Measurements from ENCODE around the gene ABHD17A.
A peak's percentile ranks its signal among the peaks of the same experiment; 100 is the strongest.

The ABHD17A gene

DNA sequence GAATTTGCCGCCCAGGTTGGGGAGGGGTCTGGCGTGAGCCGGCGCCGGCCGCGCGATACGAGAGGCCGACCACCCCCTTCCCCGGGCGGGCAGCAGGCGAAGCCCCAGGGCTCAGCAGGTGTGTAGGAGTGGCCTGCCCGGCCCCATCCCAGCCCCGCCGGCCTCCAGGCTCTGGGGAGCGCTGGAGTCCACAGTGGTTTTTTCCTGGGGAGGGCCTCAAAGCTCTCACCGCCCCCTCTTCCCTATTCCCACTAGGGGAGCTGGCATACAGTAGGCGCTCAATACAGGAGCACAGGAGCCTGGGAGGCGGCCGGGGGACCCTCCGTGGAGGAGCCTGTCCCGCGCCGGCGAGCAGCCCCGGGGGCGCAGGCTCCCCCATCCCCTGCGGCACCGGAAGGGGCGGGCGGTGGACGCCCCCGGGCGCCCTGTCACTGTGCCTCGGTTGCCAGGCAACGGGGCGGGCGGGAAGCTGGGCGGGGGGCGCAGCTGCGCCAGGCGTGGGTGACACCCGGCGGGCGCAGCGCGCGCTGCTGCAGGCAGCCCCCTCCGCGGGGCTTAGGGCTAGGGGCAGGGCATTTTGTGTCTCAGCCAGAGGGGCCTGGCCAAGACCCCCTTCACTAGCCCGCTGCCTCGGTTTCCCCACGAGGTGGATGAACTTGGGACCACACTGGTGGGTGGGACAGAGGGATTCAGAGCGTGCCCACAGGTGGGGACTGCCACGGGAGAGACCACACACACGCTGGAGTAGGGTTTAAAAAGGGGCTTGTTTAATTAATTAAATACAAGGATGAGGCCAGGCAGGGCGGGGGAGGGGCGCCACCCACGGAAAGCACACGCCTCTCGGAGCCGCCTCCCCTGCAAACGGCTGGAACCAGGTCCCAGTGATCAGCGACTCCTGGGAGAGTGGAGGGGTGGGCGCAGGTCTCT, 33.4 kb downstream of the ABHD17A start:
- peak; percentile 31 to 50 (median 34) for DNase-seq

DNA sequence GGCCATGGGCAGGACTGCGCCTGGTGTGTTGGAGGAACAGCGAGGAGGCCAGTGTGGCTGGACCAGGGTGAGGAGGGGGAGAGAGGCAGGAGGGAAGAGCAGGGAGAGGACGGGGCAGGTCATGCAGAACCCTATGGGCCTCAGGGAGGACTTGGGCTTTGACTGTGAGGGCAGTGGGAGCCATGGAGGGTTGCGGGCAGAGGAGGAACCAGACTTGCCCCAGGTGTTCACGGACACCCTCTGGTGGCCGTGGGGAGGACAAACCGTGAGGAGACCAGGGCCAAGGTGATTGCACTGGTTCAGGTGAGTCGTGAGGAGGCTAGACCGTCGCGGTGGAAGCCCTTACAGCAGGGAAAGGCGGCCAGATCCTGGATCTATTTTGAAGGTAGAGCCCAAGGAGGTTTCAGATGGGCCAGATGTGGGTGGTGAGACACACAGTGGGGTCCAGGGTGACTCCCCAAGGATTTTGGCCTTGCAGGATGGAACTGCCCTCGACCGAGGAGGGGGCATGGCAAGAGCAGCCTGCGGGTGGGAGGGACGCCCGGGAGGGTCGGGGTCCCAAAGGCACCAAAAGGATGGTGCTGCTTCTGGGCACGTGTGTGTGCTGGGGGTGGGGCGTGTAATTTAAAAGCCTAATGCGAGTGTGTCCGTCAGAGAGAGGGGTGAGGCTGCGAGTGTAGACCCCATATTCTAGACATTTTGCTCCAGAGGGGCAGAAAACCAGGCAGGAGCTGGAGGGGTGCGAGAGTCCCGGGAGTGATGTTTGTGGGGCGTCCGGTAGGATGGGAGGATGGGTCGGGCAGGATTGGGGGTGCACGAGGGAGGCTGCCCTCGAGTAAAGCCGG, 34.3 kb downstream of the ABHD17A start:
- no peak for DNase-seq

DNA sequence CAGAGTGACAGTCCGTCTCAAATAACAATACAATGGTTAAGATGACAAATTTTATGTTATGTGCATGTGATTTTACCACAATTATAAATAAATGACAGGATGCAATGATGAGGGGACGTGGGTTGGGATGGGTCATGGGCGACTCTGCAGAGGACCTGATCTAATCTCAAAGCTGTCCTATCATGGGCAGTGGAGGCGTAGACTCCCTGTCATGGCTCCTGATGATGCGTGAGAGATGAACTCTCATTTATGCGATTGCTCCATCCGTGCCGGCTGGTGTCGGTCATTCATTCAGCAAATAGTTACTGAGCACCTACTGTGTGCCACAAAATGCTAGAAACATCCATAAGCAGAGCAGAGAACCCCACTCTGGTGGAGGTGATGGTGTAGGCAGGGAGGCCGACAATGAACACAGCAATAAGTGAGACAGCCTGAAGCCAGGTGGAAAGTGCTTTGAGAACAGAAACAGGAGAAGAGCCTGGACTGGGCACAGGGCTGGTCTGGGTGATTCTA, 35.4 kb downstream of the ABHD17A start:
- peak in 2 of 3 donors; percentile 20 to 45 for DNase-seq

DNA sequence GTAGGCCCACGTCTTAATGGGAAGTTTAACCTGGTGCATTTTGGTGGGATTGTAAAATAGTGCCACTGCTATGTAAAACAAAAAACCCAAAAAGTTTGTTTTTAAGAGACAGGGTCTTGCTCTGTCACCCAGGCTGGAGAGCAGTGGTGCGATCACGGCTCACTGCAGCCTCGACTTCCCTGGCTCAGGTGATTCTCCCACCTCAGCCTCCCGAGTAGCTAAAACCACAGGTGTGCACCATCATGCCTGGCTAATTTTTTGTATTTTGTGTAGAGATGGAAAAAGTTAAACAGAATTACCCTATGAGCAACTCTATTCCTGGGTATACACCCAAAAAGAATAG, 36.2 kb downstream of the ABHD17A start:
- no peak for DNase-seq

DNA sequence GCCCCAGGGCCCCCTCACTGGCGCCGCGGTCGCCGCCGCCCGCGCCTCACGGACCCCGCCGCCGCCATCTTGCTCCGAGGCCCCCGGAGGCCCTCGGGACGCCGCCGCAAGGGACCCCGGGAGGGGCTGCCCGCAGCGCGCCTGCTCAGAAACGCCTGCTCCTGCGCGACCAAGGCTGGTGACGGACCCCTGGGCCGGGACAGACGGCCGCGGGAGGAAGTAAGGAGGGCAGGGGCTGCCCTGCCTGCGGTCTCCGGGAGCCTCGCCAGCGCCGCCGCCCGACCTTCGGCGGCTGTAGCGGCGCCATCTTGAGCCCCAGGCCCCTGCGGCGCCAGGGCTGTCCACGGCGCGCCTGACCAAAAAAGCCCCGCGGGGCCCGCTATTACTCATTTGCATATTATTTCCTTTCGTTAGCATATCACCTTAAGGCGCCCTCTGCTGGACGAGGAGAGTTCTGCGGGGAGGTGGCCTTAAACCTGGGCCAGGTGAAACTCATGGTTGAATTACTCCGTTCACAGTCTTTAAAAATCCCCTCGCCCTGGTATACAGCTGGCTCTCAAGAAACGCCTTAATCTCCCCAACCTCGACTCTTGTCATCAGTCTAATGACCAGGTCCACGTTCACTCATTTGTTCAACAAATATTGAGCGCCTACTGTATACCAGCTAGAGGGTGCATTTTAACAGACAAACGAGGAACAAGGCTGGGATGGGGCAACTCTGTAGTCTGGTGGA, 36.7 kb downstream of the ABHD17A start, which contains the start of gene REXO1:
Gene REXO1, minus strand, starts transcription at position 85 of the 733 bp plus-strand sequence. CDS start 125 bp downstream, outside the sequence.
- DNase-seq = peak; percentile 97

DNA sequence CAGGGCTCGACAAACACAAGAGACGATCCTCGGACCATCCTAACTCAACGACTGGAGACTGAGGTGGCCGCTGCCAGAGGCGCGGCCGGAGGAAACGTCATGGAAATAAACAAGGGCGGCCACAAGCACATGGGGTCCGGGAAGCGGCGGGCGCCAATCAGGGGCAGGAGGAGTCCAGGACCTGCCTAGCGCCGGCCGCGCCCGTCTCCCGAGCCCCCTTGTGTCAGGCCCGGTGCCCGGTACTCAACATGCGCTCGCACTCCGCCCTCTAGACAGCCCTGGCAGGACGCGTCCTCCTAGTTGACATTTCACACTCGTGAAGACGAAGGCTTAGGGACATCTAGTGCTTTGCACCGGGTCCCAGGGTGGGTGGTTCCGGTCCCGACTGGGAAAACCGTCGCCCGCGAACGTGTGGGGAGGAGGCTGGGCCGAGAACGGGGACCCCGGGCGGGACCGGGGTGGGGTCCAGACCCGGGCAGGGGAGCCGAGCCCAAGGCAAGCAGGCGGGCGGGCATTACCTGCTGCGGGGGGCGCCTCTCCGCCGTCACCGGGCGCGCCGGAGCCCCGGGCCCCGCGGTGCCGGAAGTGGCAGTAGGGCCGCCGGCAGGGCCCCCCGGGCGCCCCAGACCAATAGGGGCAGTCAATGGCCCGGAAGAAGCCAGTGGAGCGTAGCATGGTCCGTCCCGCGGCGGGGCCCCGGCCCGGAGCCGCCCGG, 37.5 kb downstream of the ABHD17A start:
- DNase-seq = peak; percentile 46 to 68 (median 60)

DNA sequence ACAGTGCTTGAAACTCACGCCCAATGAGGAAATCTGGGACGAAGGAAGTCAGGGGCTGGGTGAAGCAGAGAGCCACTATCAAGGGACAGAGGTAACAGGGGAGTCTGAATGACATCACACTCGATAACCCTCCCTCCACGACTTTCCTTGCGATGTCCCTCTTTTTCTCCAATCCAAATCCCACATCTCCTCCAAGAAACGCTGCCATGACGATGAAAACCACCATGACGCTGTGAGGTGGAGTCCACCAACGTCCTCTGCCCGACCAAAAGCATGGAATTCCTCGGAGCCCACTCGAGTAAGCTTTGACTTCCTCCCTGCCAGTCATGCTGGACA, 38.0 kb downstream of the ABHD17A start:
- peak in 1 of 3 donors; percentile 29 for DNase-seq

DNA sequence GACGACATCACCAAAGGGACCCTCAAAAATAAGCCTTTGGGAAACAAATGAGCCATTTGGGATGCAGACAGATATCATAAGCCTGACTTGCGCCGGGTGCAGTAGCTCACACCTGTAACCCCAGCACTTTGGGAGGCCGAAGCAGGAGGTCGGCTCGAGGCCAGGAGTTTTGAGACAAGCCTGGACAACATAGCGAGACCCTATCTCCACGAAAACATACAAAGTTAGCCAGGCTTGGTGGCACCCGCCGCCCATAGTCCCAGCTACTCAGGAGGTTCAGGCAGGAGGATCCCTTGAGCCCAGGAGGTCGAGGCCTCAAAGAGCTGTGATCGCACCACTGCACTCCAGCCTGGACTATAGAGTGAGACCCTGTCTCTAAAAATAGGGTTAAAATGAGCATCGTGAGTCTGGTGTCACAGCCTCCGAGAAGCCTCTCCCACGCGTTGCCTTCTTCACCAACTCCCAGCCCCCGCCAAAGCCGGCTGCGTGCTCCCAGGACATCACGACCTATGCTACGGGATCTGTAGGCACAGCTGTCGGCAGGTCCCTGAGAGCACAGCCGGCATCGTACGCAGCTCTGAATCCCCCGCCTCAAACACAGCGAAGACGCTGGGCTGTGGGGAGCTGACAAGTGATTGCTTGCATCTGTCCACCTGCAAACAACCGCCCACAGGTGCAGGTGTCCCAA, 38.6 kb downstream of the ABHD17A start:
- no peak for DNase-seq

DNA sequence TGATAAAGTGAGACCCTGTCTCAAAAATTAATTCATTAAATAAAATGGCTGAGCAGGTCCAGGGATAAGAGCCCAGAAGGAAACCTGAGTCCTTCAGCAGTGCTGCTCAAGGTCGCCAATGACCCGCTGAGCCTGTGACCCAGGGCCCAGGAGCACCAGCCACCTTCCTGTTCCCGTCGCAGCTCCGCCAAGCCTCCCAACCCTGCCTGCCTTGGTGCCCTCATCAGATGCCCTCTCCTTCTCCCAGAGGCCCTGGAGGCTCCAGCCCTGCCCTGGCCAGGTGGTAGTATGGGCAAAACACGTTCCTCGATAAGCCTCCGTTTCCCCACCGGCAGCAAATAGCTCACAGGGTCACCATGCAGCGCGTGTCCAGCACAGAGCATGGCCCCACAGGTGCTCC, 39.7 kb downstream of the ABHD17A start:
- no peak for DNase-seq

DNA sequence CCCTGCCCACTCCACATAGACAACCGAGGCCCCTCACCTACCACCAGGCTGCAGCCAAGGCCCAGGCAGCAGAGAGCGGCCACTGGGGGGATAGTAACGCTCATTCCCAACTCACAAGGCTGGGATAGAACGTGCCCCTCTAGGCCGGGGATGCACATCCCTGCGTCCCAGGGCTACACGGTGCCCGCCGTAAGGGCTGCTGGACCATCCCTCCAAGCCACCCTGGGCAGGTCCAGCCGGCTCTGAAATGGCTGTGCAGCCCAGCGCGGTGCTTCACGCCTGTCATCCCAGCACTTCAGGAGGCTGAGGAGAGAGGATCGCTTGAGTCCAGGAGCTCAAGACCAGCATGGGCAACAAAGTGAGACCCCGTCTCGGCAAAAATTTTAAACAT, 40.2 kb downstream of the ABHD17A start:
- no peak for DNase-seq

DNA sequence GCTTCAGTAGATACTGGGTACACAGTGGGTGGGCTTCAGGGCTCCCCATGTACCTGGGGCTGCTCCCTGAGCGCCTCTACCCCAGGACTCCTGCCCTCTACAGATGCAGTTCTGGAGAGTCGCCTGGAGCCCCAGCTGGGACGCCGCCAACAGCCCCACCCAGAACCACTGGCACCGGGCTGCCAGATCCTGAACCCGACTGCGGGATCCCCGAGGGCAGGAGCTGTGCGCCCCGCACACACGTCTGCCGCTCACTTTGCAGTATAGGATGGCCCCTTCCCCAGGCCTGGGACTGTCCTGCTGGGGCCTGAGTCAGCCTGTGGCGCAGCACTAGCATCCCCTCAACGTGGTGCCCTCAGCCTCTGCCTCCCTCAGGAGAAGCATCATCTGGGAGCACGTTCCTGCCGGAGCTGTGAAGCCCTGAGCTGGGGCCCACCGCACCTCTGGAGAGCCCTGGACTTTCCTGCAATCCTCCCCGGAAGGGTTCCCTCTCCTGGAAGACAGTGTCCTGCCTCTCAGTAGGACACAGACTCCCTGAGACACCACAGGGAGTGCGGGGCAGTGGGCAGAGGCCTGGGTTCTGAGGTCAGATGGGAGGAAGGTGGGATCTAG, 40.7 kb downstream of the ABHD17A start:
- DNase-seq = no peak

DNA sequence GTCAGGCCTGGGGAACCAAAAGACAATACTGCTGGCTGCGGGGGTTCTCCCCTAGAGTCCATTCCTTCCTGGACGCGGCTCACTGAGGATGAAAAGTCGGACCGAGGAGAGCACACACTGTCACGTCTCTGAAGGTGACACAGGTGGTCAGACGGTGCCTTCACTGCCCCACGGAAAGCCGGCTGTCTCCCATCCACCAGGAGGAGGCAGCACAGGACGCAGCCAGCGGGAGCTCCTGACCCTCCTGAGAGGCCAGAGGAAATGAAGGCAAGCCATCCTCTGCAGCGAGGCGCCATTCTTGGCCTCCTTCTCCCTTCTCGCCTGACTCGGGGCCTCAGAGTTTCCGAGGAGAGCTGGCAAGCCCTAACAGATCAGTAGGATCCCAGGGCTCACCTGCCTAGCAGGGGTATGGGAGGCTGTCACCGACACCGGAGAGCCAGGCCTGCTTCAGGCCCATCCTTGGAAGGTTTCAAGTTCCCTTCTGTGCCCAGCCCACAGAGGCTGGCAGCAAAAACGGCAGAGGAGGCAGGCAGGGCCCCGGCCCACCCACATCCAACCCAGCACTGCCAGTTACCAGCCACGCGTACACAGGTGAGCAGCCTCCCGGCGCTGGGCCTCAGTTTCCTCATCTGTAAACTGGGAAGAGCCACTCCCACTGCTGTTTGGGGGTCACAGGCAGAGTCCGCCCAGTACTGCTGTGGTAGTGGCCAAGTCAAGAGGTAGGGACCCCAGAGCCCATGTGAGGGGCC, 41.5 kb downstream of the ABHD17A start:
- DNase-seq = no peak

DNA sequence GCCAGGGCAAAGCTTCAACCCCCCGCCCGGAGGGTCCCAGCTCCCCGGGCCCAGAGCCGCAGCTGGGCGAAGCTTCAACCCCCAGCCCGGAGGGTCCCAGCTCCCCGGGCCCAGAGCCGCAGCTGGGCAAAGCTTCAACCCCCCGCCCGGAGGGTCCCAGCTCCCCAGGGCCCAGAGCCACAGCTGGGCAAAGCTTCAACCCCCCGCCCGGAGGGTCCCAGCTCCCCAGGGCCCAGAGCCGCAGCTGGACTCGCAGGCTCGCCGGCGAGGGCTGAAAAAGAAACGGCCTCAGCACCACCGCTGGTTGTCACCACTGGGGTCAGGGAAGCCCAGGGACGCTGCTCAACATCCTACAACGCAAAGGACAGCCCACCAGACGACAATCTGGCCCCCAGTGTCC, 42.2 kb downstream of the ABHD17A start:
- DNase-seq = no peak

DNA sequence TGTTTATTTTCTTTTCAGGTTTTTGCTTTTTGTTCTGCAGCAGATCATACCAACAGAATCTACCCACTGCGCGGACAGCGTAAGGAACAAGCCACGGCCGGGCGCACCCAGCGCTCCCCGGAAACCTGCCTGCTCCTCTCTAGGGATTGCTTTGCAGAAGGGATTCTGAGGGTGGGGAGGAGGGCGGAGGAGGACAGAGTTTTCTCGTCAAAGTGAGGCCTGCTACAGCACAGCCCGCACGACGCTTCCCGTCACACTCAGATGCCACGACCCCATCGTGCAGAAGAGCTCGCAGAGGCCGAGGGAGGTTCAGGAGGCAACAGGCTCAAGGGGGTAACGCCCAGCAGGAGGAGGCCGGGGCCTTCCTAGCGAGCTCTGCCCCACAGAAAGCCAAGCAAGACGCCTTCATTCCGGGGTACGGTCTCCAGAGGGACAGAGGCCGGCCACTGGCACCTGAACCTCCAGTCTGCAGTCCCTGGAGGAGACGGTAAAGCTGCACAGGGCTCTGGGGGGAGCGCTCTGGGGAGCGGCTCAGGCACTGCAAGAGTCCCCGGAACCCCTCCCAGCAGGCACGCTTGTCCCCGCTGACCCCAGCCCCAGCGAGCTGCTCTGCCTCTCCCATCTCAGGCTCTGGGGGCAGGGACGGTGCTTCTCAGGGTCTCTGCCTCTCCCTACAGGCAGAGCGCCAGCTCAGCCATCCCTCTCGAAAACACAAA, 43.9 kb downstream of the ABHD17A start:
- no peak for DNase-seq

DNA sequence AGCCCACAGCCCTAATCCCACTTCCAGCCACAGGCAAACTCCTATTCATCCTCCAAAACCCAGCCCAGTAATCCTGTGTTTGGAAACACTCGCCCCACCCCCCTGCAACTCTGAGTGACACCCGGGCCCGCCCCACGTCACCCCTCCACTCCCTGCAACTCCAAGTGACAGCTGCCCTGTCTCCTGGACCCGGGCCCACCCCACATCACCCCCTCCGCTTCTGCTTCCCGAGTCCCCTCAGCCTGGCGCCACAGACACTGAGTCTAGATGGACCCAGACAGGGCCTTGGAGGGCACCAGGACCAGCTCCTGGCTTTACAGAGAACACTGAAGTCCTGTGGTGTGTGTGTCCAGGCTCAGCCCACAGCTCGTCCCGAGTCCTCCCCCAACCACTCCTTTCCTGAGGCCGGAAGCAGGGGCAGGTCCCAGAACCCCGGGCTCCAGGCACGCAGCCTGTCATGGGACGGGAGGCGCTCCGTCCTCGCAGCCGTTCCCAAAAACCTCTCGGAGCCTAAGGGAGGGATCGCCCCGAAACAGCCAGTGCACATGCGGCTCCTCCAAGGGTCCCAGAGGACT, 44.7 kb downstream of the ABHD17A start:
- no peak for DNase-seq

DNA sequence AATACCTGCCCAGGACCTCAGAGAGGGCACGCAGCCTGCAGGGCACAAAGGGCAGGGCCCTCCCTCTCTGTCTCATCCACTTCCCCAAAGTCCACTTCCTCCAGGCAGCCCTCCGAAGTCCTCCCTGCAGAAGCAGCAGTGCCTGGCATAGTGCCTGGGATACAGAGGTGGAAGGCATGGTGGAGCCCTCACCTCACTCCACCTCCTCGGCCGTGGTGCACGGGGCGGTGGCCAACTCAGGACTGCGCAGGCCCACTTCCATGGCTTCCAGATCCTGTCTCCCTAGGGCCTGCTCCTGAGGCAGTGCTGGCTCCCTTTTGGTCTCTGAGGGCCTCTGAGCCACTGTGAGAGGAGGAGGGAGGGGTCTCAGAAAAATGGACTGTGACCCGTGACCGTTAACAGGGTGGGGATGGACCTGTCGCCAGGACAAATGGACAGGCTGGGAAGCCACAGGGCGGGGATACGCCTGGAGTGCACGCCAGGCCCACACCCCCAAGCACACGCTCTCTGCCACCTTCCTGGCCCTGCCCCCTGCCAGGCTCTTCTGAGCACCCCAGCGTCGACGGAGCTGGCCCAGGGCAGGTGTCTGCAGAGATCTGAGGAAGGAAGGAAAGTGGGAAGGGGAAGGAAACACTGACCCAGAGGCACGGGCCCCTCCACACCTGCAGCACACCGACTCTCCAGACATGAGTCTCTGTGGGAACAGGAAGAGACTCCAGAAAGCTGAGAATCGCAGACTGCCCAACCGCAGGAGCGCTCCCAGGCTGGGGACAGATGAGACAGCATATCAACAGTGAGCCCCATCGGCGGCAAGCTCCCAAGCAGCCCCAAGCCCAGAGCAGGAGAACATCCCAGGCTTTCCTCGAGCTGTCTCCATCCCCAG, 45.4 kb downstream of the ABHD17A start:
- DNase-seq = peak in 1 of 3 donors; percentile 23

DNA sequence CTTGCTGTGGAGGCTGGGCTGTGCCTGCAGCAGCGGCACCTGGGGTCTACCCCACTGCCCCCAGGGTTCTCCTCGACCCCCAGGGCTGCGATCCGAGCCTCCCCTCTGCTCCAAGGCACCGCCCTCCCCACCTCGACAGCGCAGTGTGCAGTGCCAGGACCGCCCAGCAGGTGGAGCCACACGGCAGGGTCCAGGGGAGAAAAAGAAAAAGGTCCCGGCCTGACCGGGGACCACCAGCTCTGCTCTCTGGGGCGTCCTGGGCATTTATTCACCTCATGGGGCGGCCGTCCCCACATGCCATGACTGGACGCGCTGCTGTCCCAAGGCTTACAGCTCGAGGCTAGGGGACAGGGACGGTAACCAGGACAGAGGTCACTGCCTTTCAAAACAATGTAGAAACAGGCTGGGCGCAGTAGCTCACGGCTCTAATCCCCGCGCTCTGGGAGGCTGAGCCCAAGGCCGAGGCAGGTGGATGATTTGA, 47.6 kb downstream of the ABHD17A start:
- peak; percentile 49 to 74 (median 66) for DNase-seq

DNA sequence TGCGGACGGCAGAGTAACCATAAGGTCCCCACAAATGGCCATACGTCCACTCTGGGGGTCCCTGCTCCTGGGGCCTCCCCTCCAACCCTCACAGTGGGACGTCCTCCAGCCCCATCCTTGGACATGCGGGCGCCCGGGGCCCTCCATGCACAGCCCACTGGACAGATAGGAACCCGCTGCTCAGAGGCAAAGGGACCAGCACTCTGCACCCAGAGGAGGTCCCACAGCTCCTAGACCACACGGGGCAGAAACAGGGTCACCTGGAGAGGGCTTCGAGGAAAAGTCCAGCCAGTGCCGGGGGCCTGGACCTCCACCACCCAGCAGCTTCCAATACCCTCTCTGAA, 48.1 kb downstream of the ABHD17A start:
- no peak for DNase-seq
